HG03280 (cell line): ENCODE results near the gene TCF7.
A peak's percentile ranks its signal among the peaks of the same experiment; 100 is the strongest.

Source experiments
- ATAC-seq: cut with Tn5 transposase; IDR thresholded peaks from one replicate; pipeline ENCODE4 v1.9.1; 2021; ENCODE audit warnings: mild to moderate bottlenecking, moderate library complexity; ENCODE audit not compliant: unreplicated experiment

The TCF7 gene

GRCh38 chr5:134113902-134114875 lies at the start of gene TCF7:
TSS of gene TCF7 (plus strand) at chr5:134114681. CDS start at chr5:134114907, 226 bp downstream.
- peak; percentile 75 for ATAC-seq

GRCh38 chr5:134069553-134069952 lies 44.9 kb upstream of the TCF7 start:
- no peak for ATAC-seq

- no peak for ATAC-seq
Measured at GRCh38 chr5:134070725-134071613, 43.5 kb upstream of the TCF7 start.

- no peak for ATAC-seq
Measured at GRCh38 chr5:134071614-134072207, 42.8 kb upstream of the TCF7 start.

GRCh38 chr5:134072471-134073210 lies 41.8 kb upstream of the TCF7 start:
- no peak for ATAC-seq

GRCh38 chr5:134073404-134073803 lies 41.1 kb upstream of the TCF7 start:
- no peak for ATAC-seq

GRCh38 chr5:134075102-134075501 lies 39.4 kb upstream of the TCF7 start:
- no peak for ATAC-seq

GRCh38 chr5:134077926-134078580 lies 36.4 kb upstream of the TCF7 start:
- ATAC-seq, result no peak

GRCh38 chr5:134079748-134080581 lies 34.5 kb upstream of the TCF7 start:
- no peak for ATAC-seq

GRCh38 chr5:134082264-134082992 lies 32.1 kb upstream of the TCF7 start:
- no peak for ATAC-seq

GRCh38 chr5:134083517-134083916 lies 31.0 kb upstream of the TCF7 start:
- ATAC-seq, result no peak

- ATAC-seq, result no peak
Measured at GRCh38 chr5:134084022-134084565, 30.4 kb upstream of the TCF7 start.

GRCh38 chr5:134084570-134084969 lies 29.9 kb upstream of the TCF7 start:
- no peak for ATAC-seq

- ATAC-seq, result no peak
Measured at GRCh38 chr5:134085411-134085810, 29.1 kb upstream of the TCF7 start.

GRCh38 chr5:134086225-134086942 lies 28.1 kb upstream of the TCF7 start:
- no peak for ATAC-seq

GRCh38 chr5:134086943-134087305 lies 27.6 kb upstream of the TCF7 start:
- ATAC-seq, result no peak

- ATAC-seq, result no peak
Measured at GRCh38 chr5:134088291-134088690, 26.2 kb upstream of the TCF7 start.
